ENCODE results near the gene TMEM184B.

DNA sequence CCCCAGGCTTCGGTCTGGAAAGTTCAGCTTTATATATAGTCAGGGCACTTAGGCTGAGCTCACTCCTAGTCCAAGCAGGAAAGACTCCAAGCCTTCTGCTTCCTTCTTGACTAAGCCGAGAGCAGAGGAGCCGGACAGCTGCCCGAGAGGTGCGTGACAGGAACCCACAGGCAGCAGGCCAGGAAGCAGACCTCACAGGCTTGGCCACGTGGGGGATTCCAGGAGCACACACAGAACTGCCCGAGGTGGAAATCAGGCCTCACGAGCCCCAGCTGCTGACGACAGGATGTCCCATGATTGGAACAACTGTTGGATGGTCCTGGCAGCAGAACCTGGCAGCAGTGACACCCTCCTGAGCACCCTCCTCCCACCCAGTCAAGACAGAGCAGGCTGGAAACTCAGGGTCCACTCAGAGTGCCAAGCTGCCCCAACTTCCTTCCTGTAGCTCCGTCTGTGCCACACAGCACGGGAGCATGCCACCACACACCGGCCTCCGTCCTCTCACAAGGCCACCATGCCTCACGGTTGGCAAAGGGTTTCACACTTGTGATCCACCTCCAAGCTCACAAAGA lies 96.6 kb downstream of the TMEM184B start:
- no peak for TF ChIP-seq CTCF (IDR thresholded peaks at IDR 0.05)
- no peak for TF ChIP-seq EZH2 (IDR thresholded peaks at IDR 0.05; ENCODE audit: borderline replicate concordance, insufficient read depth, low read depth, low read length, poor library complexity, severe bottlenecking)
